ENCODE results near the gene STX8.

DNA sequence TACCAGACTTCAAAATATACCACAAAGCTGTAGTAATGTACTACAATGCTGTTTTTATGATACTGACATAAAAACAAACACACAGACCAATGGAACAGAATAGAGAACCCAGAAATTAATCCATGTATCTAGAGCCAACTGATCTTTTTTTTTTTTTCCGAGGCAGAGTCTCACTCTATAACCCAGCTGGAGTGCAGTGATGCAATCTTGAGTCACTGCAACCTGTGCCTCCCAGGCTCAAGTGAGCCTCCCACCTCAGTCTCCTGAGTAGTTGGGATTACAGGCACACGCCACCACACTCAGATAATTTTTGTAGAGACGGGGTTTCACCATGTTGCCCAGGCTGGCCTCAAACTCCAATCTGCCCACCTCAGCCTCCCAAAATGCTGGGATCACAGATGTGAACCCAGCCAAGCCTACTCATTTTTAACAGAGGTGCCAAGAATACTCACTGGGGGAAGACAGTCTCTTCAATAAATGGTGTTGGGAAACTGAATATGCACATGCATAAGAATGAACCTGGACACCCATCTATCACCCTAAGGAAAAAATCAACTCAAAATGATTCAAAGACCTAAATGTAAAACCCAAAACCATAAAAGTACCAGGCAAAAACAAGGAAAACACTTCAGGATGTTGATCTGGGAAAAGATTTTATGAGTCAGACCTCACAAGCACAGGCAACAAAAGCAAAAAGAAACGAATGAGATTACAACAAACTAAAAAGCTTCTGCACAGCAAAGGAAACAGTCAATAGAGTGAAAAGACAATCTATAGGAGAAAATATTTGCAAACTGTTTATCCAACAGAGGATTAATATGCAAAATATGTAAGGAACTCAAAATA, 63.1 kb downstream of the STX8 start:
- no peak for TF ChIP-seq ZNF695 (CRISPR knock-in tag; IDR thresholded peaks at IDR 0.05)
- no peak for TF ChIP-seq SRF (CRISPR knock-in tag; IDR thresholded peaks at IDR 0.05)
- TF ChIP-seq FOXM1 (IDR thresholded peaks at IDR 0.05; ENCODE audit: low read depth) = no peak
- TF ChIP-seq FOXM1 (CRISPR knock-in tag; IDR thresholded peaks at IDR 0.05; ENCODE audit: low read depth) = no peak
- TF ChIP-seq POLR2G (IDR thresholded peaks at IDR 0.05; ENCODE audit: low read depth, low read length) = no peak
- TF ChIP-seq, protein P1, sequence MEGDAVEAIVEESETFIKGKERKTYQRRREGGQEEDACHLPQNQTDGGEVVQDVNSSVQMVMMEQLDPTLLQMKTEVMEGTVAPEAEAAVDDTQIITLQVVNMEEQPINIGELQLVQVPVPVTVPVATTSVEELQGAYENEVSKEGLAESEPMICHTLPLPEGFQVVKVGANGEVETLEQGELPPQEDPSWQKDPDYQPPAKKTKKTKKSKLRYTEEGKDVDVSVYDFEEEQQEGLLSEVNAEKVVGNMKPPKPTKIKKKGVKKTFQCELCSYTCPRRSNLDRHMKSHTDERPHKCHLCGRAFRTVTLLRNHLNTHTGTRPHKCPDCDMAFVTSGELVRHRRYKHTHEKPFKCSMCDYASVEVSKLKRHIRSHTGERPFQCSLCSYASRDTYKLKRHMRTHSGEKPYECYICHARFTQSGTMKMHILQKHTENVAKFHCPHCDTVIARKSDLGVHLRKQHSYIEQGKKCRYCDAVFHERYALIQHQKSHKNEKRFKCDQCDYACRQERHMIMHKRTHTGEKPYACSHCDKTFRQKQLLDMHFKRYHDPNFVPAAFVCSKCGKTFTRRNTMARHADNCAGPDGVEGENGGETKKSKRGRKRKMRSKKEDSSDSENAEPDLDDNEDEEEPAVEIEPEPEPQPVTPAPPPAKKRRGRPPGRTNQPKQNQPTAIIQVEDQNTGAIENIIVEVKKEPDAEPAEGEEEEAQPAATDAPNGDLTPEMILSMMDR (IDR thresholded peaks at IDR 0.05 in 2 of 3, conservative IDR thresholded peaks at IDR 0.05 in 1 of 3; ENCODE audit: insufficient read depth in 2 of 3, low read depth in 1 of 3, low read length in 3 of 3) = no peak
- TF ChIP-seq TGIF2 (CRISPR knock-in tag; IDR thresholded peaks at IDR 0.05) = no peak
- no peak for TF ChIP-seq ZNF23 (CRISPR knock-in tag; IDR thresholded peaks at IDR 0.05)
- no peak for TF ChIP-seq DNMT1 (IDR thresholded peaks at IDR 0.05)
- no peak for TF ChIP-seq SMC3 (conservative IDR thresholded peaks at IDR 0.05; ENCODE audit: insufficient read depth, low read depth, low read length)
- no peak for TF ChIP-seq ZNF780A (CRISPR knock-in tag; IDR thresholded peaks at IDR 0.05)
- TF ChIP-seq EP300 (IDR thresholded peaks at IDR 0.05; ENCODE audit: low read length) = no peak
- no peak for TF ChIP-seq MTA1 (IDR thresholded peaks at IDR 0.05; ENCODE audit: borderline replicate concordance)
- TF ChIP-seq POLR2A (conservative IDR thresholded peaks at IDR 0.05) = no peak
